Naive thymus-derived CD4-positive, alpha-beta T cell (primary cell): ENCODE measurements around the gene SIMC1. TPM values are rescaled to one million over a fixed set of nuclear protein-coding genes. Genes with fewer than 3 reads are reported as not detected.

ENCODE experiments used
- ATAC-seq: fragments of 150-1000 bp; cut with Tn5 transposase; 2 replicates; pipeline ENCODE4 v1.10.0; 2021; ENCODE audit warnings: mild to moderate bottlenecking, moderate library complexity
- CTCF ChIA-PET: fragments of 350-600 bp; sonication (Branson Sonifier 250); formaldehyde crosslinking; loops from one replicate; lab custom pipeline; 2021; ENCODE audit warnings: antibody characterized with exemption; lab: Charles Lee
- POLR2A ChIA-PET: fragments of 350-600 bp; sonication (Branson Sonifier 250); formaldehyde crosslinking; loops from one replicate; lab custom pipeline; 2021; ENCODE audit warnings: antibody characterized with exemption, inconsistent platforms; lab: Charles Lee
- DNase-seq, 9 donors: peaks; one replicate each; pipeline versions ENCODE4 v3.0.0 to v3.0.0-alpha.2; 2020 to 2022; ENCODE audit warnings: mixed read lengths in 1 of 9
- H3K27ac ChIP-seq: one replicate; pipeline ENCODE4 v1.7.0; 2013; ENCODE audit warnings: mild to moderate bottlenecking, low read depth, low read length, moderate library complexity
- H3K27me3 ChIP-seq, 2 donors: one replicate each; pipeline ENCODE4 v1.7.0; 2013; ENCODE audit warnings: low read length in 2 of 2, mild to moderate bottlenecking in 2 of 2, moderate library complexity in 2 of 2; ENCODE audit not compliant: control insufficient read depth in 2 of 2, insufficient read depth in 2 of 2
- H3K36me3 ChIP-seq, 3 experiments: 1 replicate in 2 of 3; 2 replicates in 1 of 3; pipeline ENCODE4 v1.7.0; 2013; ENCODE audit warnings: low read length in 3 of 3, mild to moderate bottlenecking in 3 of 3, moderate library complexity in 1 of 3; ENCODE audit not compliant: insufficient read depth in 3 of 3, control insufficient read depth in 2 of 3
- H3K4me1 ChIP-seq, 2 donors: one replicate each; pipeline ENCODE4 v1.7.0; 2013; ENCODE audit warnings: low read length in 2 of 2, mild to moderate bottlenecking in 2 of 2, moderate library complexity in 1 of 2; ENCODE audit not compliant: control insufficient read depth in 2 of 2, insufficient read depth in 2 of 2
- H3K4me3 ChIP-seq: 2 replicates; pipeline ENCODE4 v1.7.0; 2013; ENCODE audit warnings: mild to moderate bottlenecking, low read length
- H3K9me3 ChIP-seq, 3 experiments: 1 replicate in 2 of 3; 2 replicates in 1 of 3; pipeline ENCODE4 v1.7.0; 2013; ENCODE audit warnings: low read length in 3 of 3; ENCODE audit not compliant: control insufficient read depth in 2 of 3
- H3K27ac Mint-ChIP-seq, 9 donors: one replicate each; pipeline ENCODE4 v1.8.0; 2020 to 2022; ENCODE audit warnings: mixed read lengths in 9 of 9, mild to moderate bottlenecking in 8 of 9, moderate library complexity in 5 of 9, inconsistent platforms in 2 of 9
- H3K27me3 Mint-ChIP-seq, 5 donors: one replicate each; pipeline ENCODE4 v1.8.0; 2021 to 2022; ENCODE audit warnings: mixed read lengths in 5 of 5, mild to moderate bottlenecking in 1 of 5
- H3K36me3 Mint-ChIP-seq, 5 donors: one replicate each; pipeline ENCODE4 v1.8.0; 2020 to 2022; ENCODE audit warnings: mixed read lengths in 5 of 5, mild to moderate bottlenecking in 3 of 5, inconsistent platforms in 1 of 5
- H3K4me1 Mint-ChIP-seq, 7 donors: one replicate each; pipeline ENCODE4 v1.8.0; 2020 to 2022; ENCODE audit warnings: mixed read lengths in 7 of 7, mild to moderate bottlenecking in 3 of 7, inconsistent platforms in 1 of 7
- H3K4me3 Mint-ChIP-seq, 10 donors: one replicate each; pipeline ENCODE4 v1.8.0; 2020 to 2022; ENCODE audit warnings: mild to moderate bottlenecking in 10 of 10, mixed read lengths in 10 of 10, moderate library complexity in 6 of 10, inconsistent platforms in 2 of 10
- H3K9me3 Mint-ChIP-seq, 11 donors: one replicate each; pipeline ENCODE4 v1.8.0; 2020 to 2022; ENCODE audit warnings: mixed read lengths in 11 of 11, mild to moderate bottlenecking in 4 of 11, inconsistent platforms in 1 of 11, moderate library complexity in 1 of 11
- intact Hi-C, 2 donors: fragments of 100-400 bp; cut with micrococcal nuclease; formaldehyde crosslinking; loops; one replicate each; pipeline ENCODE4 v1.15.1; 2023
- polyA plus RNA-seq, 2 donors: library from polyadenylated mRNA; unstranded; fragments of 300-500 nt; fragmentation: Illumina TruSeq; gene quantifications; one replicate each; pipeline ENCODE4 v1.2.3, GENCODE V29; 2021
- total RNA-seq, 6 experiments: library from RNA in 5 of 6; stranded (reverse) in 5 of 6; gene quantifications; 1 replicate in 5 of 6; 2 replicates in 1 of 6; pipeline ENCODE4 v1.2.3 and lab custom pipeline; 2021 to 2026

The SIMC1 gene
- total and polyA plus RNA-seq, 7 experiments from 2014 or later = 7.9 to 32.1 (median 22.5) TPM

DNA sequence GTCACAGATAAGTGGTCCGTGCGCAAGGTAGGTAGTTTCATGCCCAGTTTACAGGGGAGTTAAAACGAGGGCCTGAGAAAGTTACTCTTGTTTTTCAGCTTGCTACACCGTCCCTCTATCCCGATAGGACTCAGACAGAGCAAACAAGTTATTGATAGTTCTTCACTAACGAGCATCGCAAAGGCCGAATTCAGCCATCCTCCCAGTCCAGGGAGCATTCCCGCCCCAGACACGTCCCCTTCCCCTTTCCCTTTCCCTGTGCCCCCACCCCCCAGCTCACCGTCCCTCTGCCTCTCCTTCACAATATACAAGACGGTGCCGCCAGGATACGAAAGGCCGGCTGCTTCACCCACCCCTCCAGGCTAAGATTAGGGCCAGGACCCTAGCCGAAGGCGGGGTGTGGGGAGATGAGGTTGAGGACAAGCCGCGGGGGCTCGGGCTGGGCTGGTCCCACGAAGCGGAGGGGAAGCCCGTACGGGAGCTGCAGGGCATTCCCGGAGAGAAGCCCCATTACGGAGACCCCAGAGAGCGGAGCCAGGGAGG is 122.7 kb downstream of the SIMC1 start:
- ChIA-PET POLR2A (interaction anchor here (0.6 to 3.7 kb wide), 13 partner anchors 8 to 860 kb away, joined by 3 to 53 read pairs (median 6); partner anchors contain the start of genes CLTB, FAF2, HIGD2A and NOP16), CTCF (interaction anchor here (1.1 to 1.2 kb wide), 3 partner anchors 9 to 177 kb away, joined by 3 to 7 read pairs (median 3); no protein-coding TSS in a partner anchor)
- intact Hi-C loops = loop anchor here (1.0 to 10.0 kb wide), 10 partner anchors 27 to 1844 kb away; partner anchors contain the start of genes FAF2 (in 2 of the 2), RNF44 (in 2 of the 2), SIMC1 (in 2 of the 2) and HIGD2A (in 1 of the 2)
- Mint-ChIP-seq H3K27ac (peak overlapping the region; percentile 91 to 99 (median 94)), H3K36me3 (peaks cover 0 to 12% (median 9%) of the 10 kb centered on the region in 5 donors), H3K9me3 (no peaks in the 10 kb centered on the region), H3K27me3 (no peaks in the 10 kb centered on the region), H3K4me1 (peaks cover 21 to 50% (median 38%) of the 10 kb centered on the region in 7 donors), H3K4me3 (peak overlapping the region; percentile 93 to 99 (median 98))
- Histone ChIP-seq H3K9me3 (no peaks in the 10 kb centered on the region), H3K27ac (peak overlapping the region; percentile 80), H3K27me3 (no peaks in the 10 kb centered on the region), H3K4me3 (peak overlapping the region; percentile 82), H3K36me3 (peaks cover 0 to 13% (median 5%) of the 10 kb centered on the region in 3 experiments), H3K4me1 (peaks cover 19 to 20% of the 10 kb centered on the region in 2 donors)
- no peak for ATAC-seq
- peak in 2 of 9 donors; percentile 13 to 22 for DNase-seq

DNA sequence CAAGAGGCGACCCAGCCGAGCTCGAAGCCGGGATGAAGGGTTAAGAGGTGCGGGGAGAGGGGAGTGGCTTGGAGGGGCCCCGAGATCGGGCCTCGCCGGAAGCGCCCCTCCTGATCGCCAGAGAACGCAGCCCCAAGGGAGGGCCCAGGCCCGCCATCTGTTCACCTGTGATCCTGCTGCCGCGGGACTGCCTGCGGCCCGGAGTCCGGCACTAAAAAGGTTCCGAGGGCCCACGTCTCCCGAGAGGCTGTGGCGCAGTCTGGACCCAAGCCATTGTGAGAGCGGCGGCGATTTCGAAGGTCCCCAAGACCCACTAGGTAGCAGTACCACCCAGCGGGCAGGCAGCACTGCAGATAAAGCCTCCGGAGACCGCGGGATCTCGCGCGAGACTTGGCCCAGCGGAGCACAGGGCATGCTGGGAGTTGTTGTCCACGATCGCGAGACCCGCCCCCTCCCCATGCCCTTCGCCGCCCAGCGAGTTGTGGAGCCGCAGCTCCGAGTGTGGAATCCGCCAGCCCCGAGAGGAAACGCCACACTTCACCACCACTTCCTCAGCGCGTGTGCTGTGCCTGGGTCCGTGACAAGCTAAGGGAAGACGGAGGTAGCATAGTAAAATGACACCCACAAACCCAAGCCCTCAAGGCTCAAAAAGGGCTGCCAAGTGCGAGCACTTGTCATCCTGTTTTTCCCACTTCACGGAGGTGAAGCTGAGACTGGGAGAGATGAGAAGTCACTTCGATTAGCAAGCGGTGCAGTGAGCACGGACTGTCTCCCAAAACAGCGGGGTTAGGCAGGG is 123.4 kb downstream of the SIMC1 start, which contains the start of gene KIAA1191:
TSS of gene KIAA1191 (minus strand) at position 328 of the 796 bp plus-strand sequence. CDS start 2,256 bp downstream, outside the sequence.
- H3K27ac ChIP-seq = peak within 1 kb of the TSS; percentile 80
- ChIA-PET CTCF (interaction anchor here (0.6 to 1.2 kb wide), 5 partner anchors 27 to 701 kb away, joined by 3 to 4 read pairs (median 3); partner anchors contain the start of gene FAF2), POLR2A (interaction anchor here (0.6 to 3.7 kb wide), 18 partner anchors 8 to 860 kb away, joined by 3 to 53 read pairs (median 5); partner anchors contain the start of genes CDHR2, CLTB, FAF2 and HIGD2A)
- H3K36me3 Mint-ChIP-seq = peaks cover 0 to 10% (median 9%) of the 10 kb centered on the region in 5 donors
- peaks cover 21 to 49% (median 38%) of the 10 kb centered on the region in 7 donors for H3K4me1 Mint-ChIP-seq
- peak within 1 kb of the TSS; percentile 82 for H3K4me3 ChIP-seq
- H3K27me3 Mint-ChIP-seq = no peaks in the 10 kb centered on the region
- no peaks in the 10 kb centered on the region for H3K9me3 Mint-ChIP-seq
- peak within 1 kb of the TSS; percentile 91 to 99 (median 94) for H3K27ac Mint-ChIP-seq
- intact Hi-C loops = loop anchor here (1.0 to 10.0 kb wide), 11 partner anchors 27 to 1843 kb away; partner anchors contain the start of genes FAF2 (in 2 of the 2), RNF44 (in 2 of the 2), SIMC1 (in 2 of the 2) and CLTB (in 1 of the 2)
- peak within 1 kb of the TSS; percentile 93 to 99 (median 98) for H3K4me3 Mint-ChIP-seq
- DNase-seq (peak; percentile 80 to 96 (median 93)), ATAC-seq (peak; percentile 96)
- H3K9me3 ChIP-seq = no peaks in the 10 kb centered on the region
- peaks cover 19 to 24% of the 10 kb centered on the region in 2 donors for H3K4me1 ChIP-seq
- H3K36me3 ChIP-seq = peaks cover 0 to 6% (median 5%) of the 10 kb centered on the region in 3 experiments
- no peaks in the 10 kb centered on the region for H3K27me3 ChIP-seq

DNA sequence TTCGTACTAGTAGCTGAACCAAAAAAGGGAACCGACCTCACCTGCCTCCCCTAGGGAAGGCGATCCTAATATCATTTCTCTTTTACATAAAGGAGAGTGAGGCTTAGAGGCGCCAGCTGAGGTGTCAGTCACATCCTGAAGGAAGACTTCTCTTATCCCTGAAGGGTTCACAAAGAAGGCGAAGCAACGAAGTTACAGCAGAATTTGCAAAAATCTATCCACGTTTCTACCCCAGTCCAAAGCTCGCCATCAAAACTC is 123.9 kb downstream of the SIMC1 start:
- Histone ChIP-seq H3K4me1 (peaks cover 19 to 24% of the 10 kb centered on the region in 2 donors), H3K27me3 (no peaks in the 10 kb centered on the region), H3K36me3 (peaks cover 0 to 4% (median 4%) of the 10 kb centered on the region in 3 experiments), H3K9me3 (no peaks in the 10 kb centered on the region), H3K4me3 (peak overlapping the region; percentile 82), H3K27ac (peak overlapping the region; percentile 80)
- Mint-ChIP-seq H3K4me1 (peaks cover 19 to 50% (median 37%) of the 10 kb centered on the region in 7 donors), H3K27ac (peak overlapping the region; percentile 91 to 99 (median 94)), H3K9me3 (no peaks in the 10 kb centered on the region), H3K4me3 (peak overlapping the region; percentile 93 to 99 (median 98)), H3K36me3 (peaks cover 0 to 13% (median 9%) of the 10 kb centered on the region in 5 donors), H3K27me3 (no peaks in the 10 kb centered on the region)
- POLR2A ChIA-PET = interaction anchor here (0.7 to 3.7 kb wide), 16 partner anchors 9 to 187 kb away, joined by 4 to 53 read pairs (median 6); partner anchors contain the start of genes CDHR2, CLTB, FAF2 and HIGD2A
- CTCF ChIA-PET = interaction anchor here (0.6 to 1.1 kb wide), 4 partner anchors 86 to 700 kb away, joined by 3 to 4 read pairs (median 3); partner anchors contain the start of gene FAF2
- ATAC-seq = no peak
- intact Hi-C loops = loop anchor here (1.0 to 10.0 kb wide), 5 partner anchors 54 to 1843 kb away; partner anchors contain the start of genes SIMC1 (in 2 of the 2), CLTB (in 1 of the 2), HNRNPAB (in 1 of the 2) and HRH2 (in 1 of the 2)
- no peak for DNase-seq

DNA sequence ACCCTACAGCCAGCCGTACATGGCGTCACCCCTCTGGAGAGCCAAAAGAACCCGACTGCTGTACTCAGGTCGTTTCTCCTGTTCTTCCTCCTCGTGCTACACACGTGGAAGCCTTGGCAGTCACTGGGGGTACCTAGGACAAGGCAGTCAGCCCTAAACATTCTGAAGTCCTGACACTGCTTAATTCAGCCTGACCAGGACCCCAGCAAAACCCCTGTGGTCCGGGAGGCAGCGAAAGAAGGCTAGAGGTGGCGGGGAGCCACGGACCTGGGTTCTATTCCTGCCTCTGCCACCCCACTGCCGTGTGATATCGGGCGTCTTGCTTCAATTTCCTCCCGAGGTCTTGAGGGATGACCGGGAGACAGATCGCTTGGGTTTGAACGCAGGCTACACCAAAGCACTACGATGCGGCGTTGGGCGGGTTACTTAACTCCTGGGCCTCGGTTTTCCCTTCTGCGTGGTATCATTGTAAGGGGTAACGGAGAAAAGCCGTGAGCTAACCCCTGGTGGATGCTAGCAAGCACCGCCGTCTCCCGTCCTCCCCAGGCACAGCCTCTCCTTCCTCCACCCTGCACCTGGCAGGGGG is 126.6 kb downstream of the SIMC1 start:
- Histone ChIP-seq H3K4me1 (peaks cover 15 to 18% of the 10 kb centered on the region in 2 donors), H3K36me3 (no peaks in the 10 kb centered on the region), H3K4me3 (peak overlapping the region; percentile 79), H3K27ac (peak overlapping the region; percentile 71), H3K27me3 (no peaks in the 10 kb centered on the region), H3K9me3 (no peaks in the 10 kb centered on the region)
- Mint-ChIP-seq H3K4me3 (peak overlapping the region; percentile 70 to 84 (median 80)), H3K4me1 (peaks cover 6 to 36% (median 27%) of the 10 kb centered on the region in 7 donors), H3K27ac (peak overlapping the region; percentile 43 to 85 (median 69)), H3K9me3 (peaks cover 0 to 2% (median 0%) of the 10 kb centered on the region in 11 donors), H3K36me3 (peaks cover 0 to 13% (median 7%) of the 10 kb centered on the region in 5 donors), H3K27me3 (no peaks in the 10 kb centered on the region)
- CTCF ChIA-PET = interaction anchor here (0.7 kb wide), 1 partner anchor 1006 kb away, joined by 3 read pairs; no protein-coding TSS in a partner anchor
- POLR2A ChIA-PET = interaction anchor here (1.0 to 1.5 kb wide), 2 partner anchors 12 to 24 kb away, joined by 3 to 5 read pairs; partner anchors contain the start of genes HIGD2A and NOP16
- intact Hi-C loops = loop anchor here (1.0 to 10.0 kb wide), 8 partner anchors 23 to 1840 kb away; partner anchors contain the start of genes SIMC1 (in 2 of the 2), CLTB (in 1 of the 2), FAF2 (in 1 of the 2) and HIGD2A (in 1 of the 2)
- DNase-seq (peak in 1 of 9 donors; percentile 42), ATAC-seq (no peak)

DNA sequence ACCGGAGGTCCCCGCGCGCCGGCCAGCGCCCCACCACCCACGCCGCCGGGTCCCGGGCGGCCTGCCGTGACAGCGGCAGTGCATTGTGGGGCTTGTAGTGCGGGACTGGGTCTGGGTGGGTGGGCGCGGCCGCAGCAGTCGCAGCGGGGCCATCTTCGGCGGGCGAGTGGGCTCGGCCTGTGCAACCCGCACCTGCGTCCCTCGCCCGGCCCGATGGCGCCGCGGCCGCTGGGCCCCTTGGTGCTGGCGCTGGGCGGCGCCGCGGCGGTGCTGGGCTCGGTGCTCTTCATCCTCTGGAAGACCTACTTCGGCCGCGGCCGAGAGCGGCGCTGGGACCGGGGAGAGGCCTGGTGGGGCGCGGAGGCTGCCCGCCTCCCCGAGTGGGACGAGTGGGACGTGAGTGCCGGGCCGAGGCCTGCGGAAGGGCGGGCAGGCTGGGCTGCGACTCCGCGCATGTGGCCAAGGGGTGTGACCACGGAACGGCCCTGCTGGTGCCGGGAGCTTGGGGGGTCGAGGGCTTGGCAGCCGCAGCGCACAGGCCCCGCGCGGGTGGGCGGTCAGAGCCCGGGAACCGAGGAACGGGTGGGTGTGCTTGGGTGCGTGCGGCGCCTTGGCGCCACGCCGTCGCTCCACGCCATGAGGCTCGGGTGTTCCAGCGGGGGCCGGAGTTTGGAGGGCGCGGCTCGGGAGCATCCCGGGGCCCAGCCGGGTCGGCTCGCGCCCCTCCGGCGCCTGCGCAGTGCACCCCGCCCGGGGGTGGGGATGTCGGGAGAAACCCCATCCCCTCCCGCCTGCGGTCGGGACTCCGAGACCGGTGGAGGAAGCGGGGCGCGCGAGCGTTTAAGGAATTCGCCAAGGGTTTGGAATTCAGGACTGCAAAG is 127.4 kb downstream of the SIMC1 start, which contains the start of gene ARL10:
TSS of gene ARL10 (plus strand) at position 137 of the 881 bp plus-strand sequence. CDS start at position 214, 77 bp downstream.
- Histone ChIP-seq H3K4me1 (peaks cover 13 to 18% of the 10 kb centered on the region in 2 donors), H3K27ac (peak within 1 kb of the TSS; percentile 71), H3K36me3 (peaks cover 0 to 6% (median 0%) of the 10 kb centered on the region in 3 experiments), H3K4me3 (peak within 1 kb of the TSS; percentile 79), H3K27me3 (no peaks in the 10 kb centered on the region), H3K9me3 (no peaks in the 10 kb centered on the region)
- peaks cover 0 to 12% (median 7%) of the 10 kb centered on the region in 5 donors for H3K36me3 Mint-ChIP-seq
- H3K27me3 Mint-ChIP-seq = no peaks in the 10 kb centered on the region
- intact Hi-C loops = loop anchor here (1.0 to 10.0 kb wide), 7 partner anchors 23 to 1839 kb away; partner anchors contain the start of genes CLTB (in 1 of the 2), FAF2 (in 1 of the 2), HIGD2A (in 1 of the 2) and HNRNPAB (in 1 of the 2)
- ATAC-seq = peak; percentile 17
- H3K27ac Mint-ChIP-seq = peak within 1 kb of the TSS; percentile 43 to 85 (median 69)
- H3K9me3 Mint-ChIP-seq = peaks cover 0 to 2% (median 0%) of the 10 kb centered on the region in 11 donors
- peak within 1 kb of the TSS; percentile 70 to 85 (median 81) for H3K4me3 Mint-ChIP-seq
- peak in 8 of 9 donors; percentile 29 to 78 (median 40) for DNase-seq
- CTCF ChIA-PET = interaction anchor here (1.0 kb wide), 1 partner anchor 130 kb away, joined by 3 read pairs; no protein-coding TSS in a partner anchor
- H3K4me1 Mint-ChIP-seq = peaks cover 6 to 35% (median 26%) of the 10 kb centered on the region in 7 donors
- POLR2A ChIA-PET = interaction anchor here (1.0 kb wide), 1 partner anchor 11 kb away, joined by 3 read pairs; no protein-coding TSS in a partner anchor
